HEK293 (cell line): ENCODE results near the gene SPECC1.

ENCODE experiments used
- CTCF ChIA-PET: fragments of 350-600 bp; formaldehyde crosslinking; extraction: SDS; loops from one replicate; lab custom pipeline; 2021; ENCODE audit warnings: antibody characterized with exemption; lab: Yijun Ruan, JAX
- POLR2A ChIA-PET: fragments of 300-600 bp; formaldehyde crosslinking; extraction: SDS; loops from one replicate; lab custom pipeline; 2020; ENCODE audit warnings: antibody characterized with exemption, inconsistent platforms; lab: Yijun Ruan, JAX
- H3K27ac ChIP-seq: fragments of 200-500 bp; sonication (Bioruptor generic); 2 replicates; pipeline ENCODE4 v1.5.1; 2014; ENCODE audit warnings: low read depth, low read length, control low read depth, inconsistent platforms; ENCODE audit errors: extremely low read depth
- H3K36me3 ChIP-seq, 2 experiments: fragments of 200-500 bp in 1 of 2; sonication (Bioruptor generic) in 1 of 2; 1 replicate in 1 of 2; 2 replicates in 1 of 2; pipeline ENCODE4 v1.5.1; 2014 to 2017; ENCODE audit warnings: inconsistent platforms in 2 of 2, low read length in 2 of 2; ENCODE audit not compliant: control insufficient read depth in 2 of 2, insufficient read depth in 1 of 2
- H3K4me1 ChIP-seq: fragments of 200-500 bp; sonication (Bioruptor generic); 2 replicates; pipeline ENCODE4 v1.5.1; 2014; ENCODE audit warnings: mild to moderate bottlenecking, low read length, inconsistent platforms; ENCODE audit not compliant: control insufficient read depth, insufficient read depth
- H3K4me3 ChIP-seq: 2 replicates; pipeline ENCODE4 v1.5.1; 2011; ENCODE audit warnings: low read depth, mild to moderate bottlenecking, control low read depth, low read length, moderate library complexity
- H3K9me3 ChIP-seq: fragments of 200-500 bp; sonication (Bioruptor generic); 2 replicates; pipeline ENCODE4 v1.5.1; 2014; ENCODE audit warnings: low read depth, low read length, inconsistent platforms; ENCODE audit not compliant: control insufficient read depth, insufficient read depth
- RBAK ChIP-seq: fragments of 450-650 bp; formaldehyde crosslinking; IDR thresholded peaks from 2 replicates; pipeline ENCODE4 v1.5.1; 2016; ENCODE audit warnings: missing biosample characterization, missing genetic modification characterization
- TRIM28 ChIP-seq: IDR thresholded peaks from 2 replicates; pipeline ENCODE4 v1.6.1; 2011; ENCODE audit warnings: low read length, control low read depth, borderline replicate concordance
- ZBTB17 ChIP-seq: fragments of 450-650 bp; formaldehyde crosslinking; IDR thresholded peaks from 2 replicates; pipeline ENCODE4 v1.5.1; 2016; ENCODE audit warnings: missing biosample characterization, missing genetic modification characterization
- ZBTB21 ChIP-seq: fragments of 450-650 bp; formaldehyde crosslinking; IDR thresholded peaks from 2 replicates; pipeline ENCODE4 v1.5.1; 2017; ENCODE audit warnings: missing biosample characterization, missing genetic modification characterization
- ZEB2 ChIP-seq: fragments of 450-650 bp; formaldehyde crosslinking; IDR thresholded peaks from 2 replicates; pipeline ENCODE4 v1.5.1; 2016; ENCODE audit warnings: missing biosample characterization, missing genetic modification characterization
- ZIC2 ChIP-seq: fragments of 450-650 bp; formaldehyde crosslinking; IDR thresholded peaks from 2 replicates; pipeline ENCODE4 v1.5.1; 2016; ENCODE audit warnings: missing biosample characterization, missing genetic modification characterization
- ZNF121 ChIP-seq: fragments of 450-650 bp; formaldehyde crosslinking; IDR thresholded peaks from 2 replicates; pipeline ENCODE4 v1.5.1; 2016; ENCODE audit warnings: missing biosample characterization, missing genetic modification characterization
- ZNF391 ChIP-seq: fragments of 450-650 bp; formaldehyde crosslinking; IDR thresholded peaks from 2 replicates; pipeline ENCODE4 v1.5.1; 2016; ENCODE audit warnings: low read depth, missing biosample characterization, missing genetic modification characterization, borderline replicate concordance
- ZNF529 ChIP-seq: fragments of 450-650 bp; formaldehyde crosslinking; IDR thresholded peaks from 2 replicates; pipeline ENCODE4 v1.5.1; 2017; ENCODE audit warnings: missing genetic modification characterization, missing biosample characterization; ENCODE audit not compliant: insufficient replicate concordance
- ZNF654 ChIP-seq: fragments of 450-650 bp; formaldehyde crosslinking; IDR thresholded peaks from 2 replicates; pipeline ENCODE4 v1.5.1; 2016; ENCODE audit warnings: low read depth, missing biosample characterization, missing genetic modification characterization
- ZNF707 ChIP-seq: fragments of 450-650 bp; formaldehyde crosslinking; IDR thresholded peaks from 2 replicates; pipeline ENCODE4 v1.5.1; 2016; ENCODE audit warnings: missing biosample characterization, missing genetic modification characterization
- ZNF837 ChIP-seq: fragments of 450-650 bp; formaldehyde crosslinking; IDR thresholded peaks from 2 replicates; pipeline ENCODE4 v1.5.1; 2016; ENCODE audit warnings: missing biosample characterization, missing genetic modification characterization
- TF ChIP-seq, protein P1 (sequence below): fragments of 450-650 bp; formaldehyde crosslinking; IDR thresholded peaks from 2 replicates; pipeline ENCODE4 v1.5.1; 2016; ENCODE audit warnings: missing biosample characterization, missing genetic modification characterization
- TF ChIP-seq, protein P2 (sequence below): fragments of 450-650 bp; formaldehyde crosslinking; IDR thresholded peaks from 2 replicates; pipeline ENCODE4 v1.5.1; 2016; ENCODE audit warnings: missing biosample characterization, missing genetic modification characterization
- TF ChIP-seq, protein P3 (sequence below): fragments of 450-650 bp; formaldehyde crosslinking; IDR thresholded peaks from 2 replicates; pipeline ENCODE4 v1.5.1; 2016; ENCODE audit warnings: missing biosample characterization, missing genetic modification characterization, low read depth
- TF ChIP-seq, protein P4 (sequence below): fragments of 450-650 bp; formaldehyde crosslinking; IDR thresholded peaks from 2 replicates; pipeline ENCODE4 v1.5.0; 2017; ENCODE audit warnings: missing biosample characterization, missing genetic modification characterization, borderline replicate concordance
- TF ChIP-seq, protein P5 (sequence below): fragments of 450-650 bp; formaldehyde crosslinking; IDR thresholded peaks from 2 replicates; pipeline ENCODE4 v1.5.1; 2017; ENCODE audit warnings: missing biosample characterization, missing genetic modification characterization

Gene SPECC1

DNA sequence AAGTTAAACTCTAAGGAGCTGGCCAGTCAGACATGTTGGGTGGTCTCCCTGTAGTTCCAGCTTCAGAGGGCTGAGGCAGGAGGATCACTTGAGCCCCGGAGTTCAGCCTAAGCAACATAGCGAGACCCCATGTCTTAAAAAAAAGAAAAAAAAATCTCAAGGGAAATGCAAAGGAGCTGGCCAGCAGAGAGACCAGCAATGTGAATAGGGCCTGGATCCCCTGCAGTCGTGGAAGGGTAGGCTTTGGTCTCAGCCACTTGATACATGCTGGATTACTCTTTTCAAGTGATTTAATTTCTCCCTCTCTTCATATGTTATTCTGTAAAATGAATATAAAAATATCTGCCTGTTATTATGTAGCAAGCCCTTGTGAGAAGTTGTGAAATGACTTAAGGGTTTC, 207.7 kb downstream of the SPECC1 start:
- H3K27ac ChIP-seq: no peak overlapping the region
- ChIA-PET POLR2A (no interaction called here), CTCF (interaction anchor here (0.5 to 1.3 kb wide), 3 partner anchors 9 to 109 kb away, joined by 3 to 7 read pairs (median 3); no protein-coding TSS in a partner anchor)

DNA sequence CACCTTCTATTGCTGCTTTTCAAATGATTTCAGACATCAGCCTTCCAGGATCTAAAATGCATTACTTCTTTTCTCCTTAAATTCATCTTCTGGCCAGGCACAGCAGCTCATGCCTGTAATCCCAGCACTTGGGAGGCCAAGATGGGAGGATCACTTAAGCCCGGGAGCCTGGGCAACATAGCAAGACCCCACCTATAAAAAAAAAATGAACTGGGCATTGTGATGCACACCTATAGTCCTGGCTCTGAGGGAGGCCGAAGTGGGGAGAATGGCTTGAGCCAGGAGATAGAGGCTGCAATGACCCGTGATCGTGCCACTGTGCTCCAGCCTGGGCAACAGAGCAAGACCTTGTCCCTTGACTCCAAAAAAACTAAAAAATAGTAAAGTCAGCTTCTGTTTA, 208.5 kb downstream of the SPECC1 start:
- no peaks in the 10 kb centered on the region for H3K4me1 ChIP-seq
- ChIA-PET CTCF (interaction anchor here (0.7 to 1.3 kb wide), 3 partner anchors 9 to 13 kb away, joined by 3 to 7 read pairs (median 4); no protein-coding TSS in a partner anchor), POLR2A (no interaction called here)
- H3K9me3 ChIP-seq: no peaks in the 10 kb centered on the region
- H3K36me3 ChIP-seq: no peaks in the 10 kb centered on the region
- no peak overlapping the region for H3K27ac ChIP-seq
- TF ChIP-seq ZNF121 (tag by site-specific recombination) (peak; percentile 86), ZEB2 (tag by site-specific recombination) (no peak)
- no peak overlapping the region for H3K4me3 ChIP-seq

More for the DNA sequence above, 207.7 kb downstream of the SPECC1 start:
- no peak overlapping the region for H3K4me3 ChIP-seq
- no peaks in the 10 kb centered on the region for H3K4me1 ChIP-seq
- no peaks in the 10 kb centered on the region for H3K9me3 ChIP-seq
- no peak for TF ChIP-seq ZNF529
- TF ChIP-seq, protein P1, sequence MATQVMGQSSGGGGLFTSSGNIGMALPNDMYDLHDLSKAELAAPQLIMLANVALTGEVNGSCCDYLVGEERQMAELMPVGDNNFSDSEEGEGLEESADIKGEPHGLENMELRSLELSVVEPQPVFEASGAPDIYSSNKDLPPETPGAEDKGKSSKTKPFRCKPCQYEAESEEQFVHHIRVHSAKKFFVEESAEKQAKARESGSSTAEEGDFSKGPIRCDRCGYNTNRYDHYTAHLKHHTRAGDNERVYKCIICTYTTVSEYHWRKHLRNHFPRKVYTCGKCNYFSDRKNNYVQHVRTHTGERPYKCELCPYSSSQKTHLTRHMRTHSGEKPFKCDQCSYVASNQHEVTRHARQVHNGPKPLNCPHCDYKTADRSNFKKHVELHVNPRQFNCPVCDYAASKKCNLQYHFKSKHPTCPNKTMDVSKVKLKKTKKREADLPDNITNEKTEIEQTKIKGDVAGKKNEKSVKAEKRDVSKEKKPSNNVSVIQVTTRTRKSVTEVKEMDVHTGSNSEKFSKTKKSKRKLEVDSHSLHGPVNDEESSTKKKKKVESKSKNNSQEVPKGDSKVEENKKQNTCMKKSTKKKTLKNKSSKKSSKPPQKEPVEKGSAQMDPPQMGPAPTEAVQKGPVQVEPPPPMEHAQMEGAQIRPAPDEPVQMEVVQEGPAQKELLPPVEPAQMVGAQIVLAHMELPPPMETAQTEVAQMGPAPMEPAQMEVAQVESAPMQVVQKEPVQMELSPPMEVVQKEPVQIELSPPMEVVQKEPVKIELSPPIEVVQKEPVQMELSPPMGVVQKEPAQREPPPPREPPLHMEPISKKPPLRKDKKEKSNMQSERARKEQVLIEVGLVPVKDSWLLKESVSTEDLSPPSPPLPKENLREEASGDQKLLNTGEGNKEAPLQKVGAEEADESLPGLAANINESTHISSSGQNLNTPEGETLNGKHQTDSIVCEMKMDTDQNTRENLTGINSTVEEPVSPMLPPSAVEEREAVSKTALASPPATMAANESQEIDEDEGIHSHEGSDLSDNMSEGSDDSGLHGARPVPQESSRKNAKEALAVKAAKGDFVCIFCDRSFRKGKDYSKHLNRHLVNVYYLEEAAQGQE: 0 out of 2 replicates have a peak, but pooled peaks have one; percentile 35
- peaks cover 0 to 4% of the 10 kb centered on the region in 2 experiments; a peak in 1 of 3 replicates for H3K36me3 ChIP-seq

DNA sequence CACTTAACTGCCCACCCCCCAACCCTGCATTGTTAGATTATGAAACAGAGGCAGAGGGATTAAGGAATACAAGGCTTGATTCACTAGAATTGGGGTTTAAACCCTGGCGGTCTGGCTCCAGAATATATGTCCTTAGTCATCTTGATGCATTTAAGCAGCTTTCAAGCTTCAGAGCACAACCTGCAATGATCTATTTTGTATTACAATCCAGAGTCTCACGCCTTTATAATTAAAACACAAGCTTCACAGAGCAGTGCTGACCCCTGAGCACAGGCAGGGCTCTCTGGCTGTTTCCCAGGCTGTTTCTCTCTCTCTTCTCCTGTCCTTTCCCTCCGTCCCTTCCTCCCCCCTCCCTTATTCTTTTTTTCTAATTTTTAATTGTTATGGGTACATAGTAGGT, 209.1 kb downstream of the SPECC1 start:
- CTCF ChIA-PET: interaction anchor here (0.7 to 1.1 kb wide), 2 partner anchors 9 to 13 kb away, joined by 3 to 4 read pairs; no protein-coding TSS in a partner anchor
- Histone ChIP-seq H3K4me1 (no peaks in the 10 kb centered on the region), H3K4me3 (no peak overlapping the region)
- TF ChIP-seq ZNF707 (tag by site-specific recombination) (no peak), ZNF837 (tag by site-specific recombination) (no peak)
- TF ChIP-seq, protein P2, sequence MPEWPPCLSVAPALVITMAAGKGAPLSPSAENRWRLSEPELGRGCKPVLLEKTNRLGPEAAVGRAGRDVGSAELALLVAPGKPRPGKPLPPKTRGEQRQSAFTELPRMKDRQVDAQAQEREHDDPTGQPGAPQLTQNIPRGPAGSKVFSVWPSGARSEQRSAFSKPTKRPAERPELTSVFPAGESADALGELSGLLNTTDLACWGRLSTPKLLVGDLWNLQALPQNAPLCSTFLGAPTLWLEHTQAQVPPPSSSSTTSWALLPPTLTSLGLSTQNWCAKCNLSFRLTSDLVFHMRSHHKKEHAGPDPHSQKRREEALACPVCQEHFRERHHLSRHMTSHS (tag by site-specific recombination): no peak
- TF ChIP-seq, all 188 proteins: peak for 0
- Histone ChIP-seq H3K36me3 (no peaks in the 10 kb centered on the region), H3K9me3 (no peaks in the 10 kb centered on the region), H3K27ac (no peak overlapping the region)
- POLR2A ChIA-PET: interaction anchor here (0.7 kb wide), 1 partner anchor 549 kb away, joined by 3 read pairs; no protein-coding TSS in a partner anchor

DNA sequence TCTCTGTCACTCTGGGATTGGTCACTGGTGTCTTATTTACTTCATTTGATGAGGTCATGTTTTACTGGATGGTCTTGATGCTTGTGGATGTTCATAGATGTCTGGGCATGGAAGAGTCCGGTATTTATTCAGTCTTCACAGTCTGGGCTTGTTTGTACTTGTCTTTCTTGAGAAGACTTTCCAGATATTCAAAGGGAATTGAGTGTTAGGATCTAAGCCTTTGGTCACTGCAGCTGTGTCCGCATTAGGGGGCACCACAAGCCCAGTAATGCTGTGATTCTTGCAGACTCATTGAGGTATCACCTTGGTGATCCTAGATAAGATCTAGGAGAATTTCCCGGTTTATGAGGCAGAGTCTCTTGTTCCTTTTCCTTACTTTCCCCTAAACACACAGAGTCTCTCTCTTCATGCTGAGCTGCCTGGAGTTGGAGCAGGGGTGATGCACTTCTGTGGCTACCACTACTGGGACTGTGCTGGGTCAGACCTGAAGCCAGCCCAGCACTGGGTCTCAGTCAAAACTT, 214.7 kb downstream of the SPECC1 start:
- H3K36me3 ChIP-seq: peaks cover 3 to 9% of the 10 kb centered on the region in 2 experiments; a peak in 2 of 3 replicates
- no peak overlapping the region for H3K4me3 ChIP-seq
- peak overlapping the region; percentile 56; the same call in 1 of the 2 replicates for H3K27ac ChIP-seq
- no peaks in the 10 kb centered on the region for H3K9me3 ChIP-seq
- ChIA-PET POLR2A (no interaction called here), CTCF (interaction anchor here (0.5 to 5.3 kb wide), 7 partner anchors 12 to 628 kb away, joined by 3 to 56 read pairs (median 4); no protein-coding TSS in a partner anchor)
- H3K4me1 ChIP-seq: peaks cover 4% of the 10 kb centered on the region; the same call in 1 of the 2 replicates
- TF ChIP-seq, protein P3, sequence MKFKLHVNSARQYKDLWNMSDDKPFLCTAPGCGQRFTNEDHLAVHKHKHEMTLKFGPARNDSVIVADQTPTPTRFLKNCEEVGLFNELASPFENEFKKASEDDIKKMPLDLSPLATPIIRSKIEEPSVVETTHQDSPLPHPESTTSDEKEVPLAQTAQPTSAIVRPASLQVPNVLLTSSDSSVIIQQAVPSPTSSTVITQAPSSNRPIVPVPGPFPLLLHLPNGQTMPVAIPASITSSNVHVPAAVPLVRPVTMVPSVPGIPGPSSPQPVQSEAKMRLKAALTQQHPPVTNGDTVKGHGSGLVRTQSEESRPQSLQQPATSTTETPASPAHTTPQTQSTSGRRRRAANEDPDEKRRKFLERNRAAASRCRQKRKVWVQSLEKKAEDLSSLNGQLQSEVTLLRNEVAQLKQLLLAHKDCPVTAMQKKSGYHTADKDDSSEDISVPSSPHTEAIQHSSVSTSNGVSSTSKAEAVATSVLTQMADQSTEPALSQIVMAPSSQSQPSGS: peak; percentile 70
- TF ChIP-seq ZNF391 (tag by site-specific recombination) (no peak), ZBTB17 (tag by site-specific recombination) (peak; percentile 29), ZNF654 (tag by site-specific recombination) (peak; percentile 11; the same call in 1 of the 2 replicates), ZBTB21 (tag by site-specific recombination) (0 out of 2 replicates have a peak, but pooled peaks have one; percentile 20), ZIC2 (tag by site-specific recombination) (peak; percentile 62), RBAK (tag by site-specific recombination) (no peak), TRIM28 (0 out of 2 replicates have a peak, but pooled peaks have one; percentile 16)
- TF ChIP-seq, protein P4, sequence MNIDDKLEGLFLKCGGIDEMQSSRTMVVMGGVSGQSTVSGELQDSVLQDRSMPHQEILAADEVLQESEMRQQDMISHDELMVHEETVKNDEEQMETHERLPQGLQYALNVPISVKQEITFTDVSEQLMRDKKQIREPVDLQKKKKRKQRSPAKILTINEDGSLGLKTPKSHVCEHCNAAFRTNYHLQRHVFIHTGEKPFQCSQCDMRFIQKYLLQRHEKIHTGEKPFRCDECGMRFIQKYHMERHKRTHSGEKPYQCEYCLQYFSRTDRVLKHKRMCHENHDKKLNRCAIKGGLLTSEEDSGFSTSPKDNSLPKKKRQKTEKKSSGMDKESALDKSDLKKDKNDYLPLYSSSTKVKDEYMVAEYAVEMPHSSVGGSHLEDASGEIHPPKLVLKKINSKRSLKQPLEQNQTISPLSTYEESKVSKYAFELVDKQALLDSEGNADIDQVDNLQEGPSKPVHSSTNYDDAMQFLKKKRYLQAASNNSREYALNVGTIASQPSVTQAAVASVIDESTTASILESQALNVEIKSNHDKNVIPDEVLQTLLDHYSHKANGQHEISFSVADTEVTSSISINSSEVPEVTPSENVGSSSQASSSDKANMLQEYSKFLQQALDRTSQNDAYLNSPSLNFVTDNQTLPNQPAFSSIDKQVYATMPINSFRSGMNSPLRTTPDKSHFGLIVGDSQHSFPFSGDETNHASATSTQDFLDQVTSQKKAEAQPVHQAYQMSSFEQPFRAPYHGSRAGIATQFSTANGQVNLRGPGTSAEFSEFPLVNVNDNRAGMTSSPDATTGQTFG (tag by site-specific recombination): no peak
- TF ChIP-seq, protein P5, sequence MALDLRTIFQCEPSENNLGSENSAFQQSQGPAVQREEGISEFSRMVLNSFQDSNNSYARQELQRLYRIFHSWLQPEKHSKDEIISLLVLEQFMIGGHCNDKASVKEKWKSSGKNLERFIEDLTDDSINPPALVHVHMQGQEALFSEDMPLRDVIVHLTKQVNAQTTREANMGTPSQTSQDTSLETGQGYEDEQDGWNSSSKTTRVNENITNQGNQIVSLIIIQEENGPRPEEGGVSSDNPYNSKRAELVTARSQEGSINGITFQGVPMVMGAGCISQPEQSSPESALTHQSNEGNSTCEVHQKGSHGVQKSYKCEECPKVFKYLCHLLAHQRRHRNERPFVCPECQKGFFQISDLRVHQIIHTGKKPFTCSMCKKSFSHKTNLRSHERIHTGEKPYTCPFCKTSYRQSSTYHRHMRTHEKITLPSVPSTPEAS (tag by site-specific recombination): no peak
